Choroid plexus epithelial cell (primary cell): Measurements from ENCODE around the gene DDX51.
"Not testable (repeated sequence)": the region's sequence is repeated elsewhere in the genome, so short reads cannot be mapped to it uniquely, and the experiment has no call there.

Source experiments
- DNase-seq: peaks from one replicate; pipeline ENCODE4 v3.0.0-alpha.2; 2010; ENCODE audit warnings: low read depth
- H3K4me3 ChIP-seq: 2 replicates; pipeline ENCODE4 v1.5.1; 2011; ENCODE audit warnings: low read depth, mild to moderate bottlenecking, control low read depth, low read length, moderate library complexity
- CTCF ChIP-seq: conservative IDR thresholded peaks from 2 replicates; pipeline ENCODE4 v1.5.1; 2011; ENCODE audit warnings: low read depth, mild to moderate bottlenecking, control low read depth, inconsistent platforms, low read length, moderate library complexity

Gene DDX51

GRCh38 chr12:132151766-132152410 is 7.8 kb upstream of the DDX51 start:
- H3K4me3 ChIP-seq = no peak overlapping the region
- no peak for DNase-seq

DNA sequence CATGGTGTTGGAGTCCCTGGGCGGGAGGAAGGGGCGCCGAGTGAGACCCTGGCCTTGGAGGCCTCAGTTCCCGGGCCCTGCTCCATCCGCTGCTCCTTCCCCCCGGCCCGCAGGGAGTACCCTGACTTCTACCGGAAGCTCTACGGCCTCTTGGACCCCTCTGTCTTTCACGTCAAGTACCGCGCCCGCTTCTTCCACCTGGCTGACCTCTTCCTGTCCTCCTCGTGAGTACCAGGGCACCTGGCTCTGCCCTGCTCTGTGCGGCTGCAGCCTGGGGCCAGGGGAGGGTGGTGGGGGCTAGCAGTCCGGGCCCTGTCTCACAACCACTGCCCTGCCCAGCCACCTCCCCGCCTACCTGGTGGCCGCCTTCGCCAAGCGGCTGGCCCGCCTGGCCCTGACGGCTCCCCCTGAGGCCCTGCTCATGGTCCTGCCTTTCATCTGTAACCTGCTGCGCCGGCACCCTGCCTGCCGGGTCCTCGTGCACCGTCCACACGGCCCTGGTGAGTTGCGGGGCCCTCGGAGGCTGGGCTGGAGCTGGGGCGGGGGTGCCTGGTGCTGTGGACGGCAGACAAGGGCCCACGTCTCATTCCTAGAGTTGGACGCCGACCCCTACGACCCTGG is 7.1 kb upstream of the DDX51 start:
- no peak overlapping the region for H3K4me3 ChIP-seq
- no peak for TF ChIP-seq CTCF
- DNase-seq = no peak

More at GRCh38 chr12:132151766-132152410, 7.8 kb upstream of the DDX51 start:
- no peak for TF ChIP-seq CTCF

DNA sequence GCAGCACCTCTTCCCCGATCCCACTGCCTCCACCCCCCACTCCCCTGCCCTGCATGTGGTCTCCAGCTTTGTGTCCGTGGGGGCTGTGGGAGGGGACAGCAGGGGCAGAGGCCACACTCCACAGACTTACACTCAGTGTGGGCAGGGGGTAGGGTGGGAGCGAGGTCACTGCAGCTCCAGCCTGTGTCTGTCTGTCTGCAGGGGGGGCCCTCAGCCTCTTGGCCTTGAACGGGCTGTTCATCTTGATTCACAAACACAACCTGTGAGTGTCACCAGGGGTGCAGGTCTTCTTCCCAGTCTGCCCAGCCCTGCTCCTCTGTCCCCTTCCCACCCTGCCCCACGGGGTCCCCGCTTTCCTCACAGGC is 6.6 kb upstream of the DDX51 start:
- H3K4me3 ChIP-seq = no peak overlapping the region
- no peak for TF ChIP-seq CTCF
- no peak for DNase-seq

DNA sequence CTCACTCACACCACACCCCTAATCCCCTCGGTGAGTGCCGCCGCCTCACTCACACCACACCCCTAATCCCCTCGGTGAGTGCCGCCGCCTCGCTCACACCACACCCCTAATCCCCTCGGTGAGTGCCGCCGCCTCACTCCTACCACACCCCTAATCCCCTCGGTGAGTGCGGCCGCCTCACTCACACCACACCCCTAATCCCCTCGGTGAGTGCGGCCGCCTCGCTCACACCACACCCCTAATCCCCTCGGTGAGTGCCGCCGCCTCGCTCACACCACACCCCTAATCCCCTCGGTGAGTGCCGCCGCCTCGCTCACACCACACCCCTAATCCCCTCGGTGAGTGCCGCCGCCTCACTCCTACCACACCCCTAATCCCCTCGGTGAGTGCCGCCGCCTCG is 5.4 kb upstream of the DDX51 start:
- not testable (repeated sequence) for DNase-seq, H3K4me3 ChIP-seq

DNA sequence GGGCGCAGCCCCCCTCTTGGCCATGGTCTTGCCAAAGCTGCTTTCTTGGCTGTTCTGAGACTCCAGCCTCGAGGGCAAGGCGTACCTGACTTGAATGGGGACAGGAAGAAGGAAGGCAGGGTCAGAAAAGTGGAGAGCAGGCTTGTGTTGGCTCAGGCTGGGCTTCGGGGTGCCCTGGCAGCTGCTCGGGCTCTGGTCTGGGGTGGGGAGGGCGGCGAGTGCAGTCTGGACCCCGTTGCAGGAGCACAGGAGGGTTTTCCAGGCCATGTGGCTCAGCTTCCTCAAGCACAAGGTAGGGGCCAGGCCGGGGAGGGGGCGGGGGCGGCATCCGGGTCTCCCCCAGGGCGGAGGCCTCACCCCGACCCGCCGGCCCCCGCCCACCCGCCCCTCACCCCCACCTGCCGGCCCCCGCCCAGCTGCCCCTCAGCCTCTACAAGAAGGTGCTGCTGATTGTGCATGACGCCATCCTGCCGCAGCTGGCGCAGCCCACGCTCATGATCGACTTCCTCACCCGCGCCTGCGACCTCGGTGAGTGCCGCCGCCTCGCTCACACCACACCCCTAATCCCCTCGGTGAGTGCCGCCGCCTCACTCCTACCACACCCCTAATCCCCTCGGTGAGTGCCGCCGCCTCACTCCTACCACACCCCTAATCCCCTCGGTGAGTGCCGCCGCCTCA is 4.4 kb upstream of the DDX51 start:
- DNase-seq = no peak
- no peak overlapping the region for H3K4me3 ChIP-seq
- no peak for TF ChIP-seq CTCF

- no peak for DNase-seq
- no peak for TF ChIP-seq CTCF
- no peak overlapping the region for H3K4me3 ChIP-seq
These were observed 3.6 kb upstream of the DDX51 start for GRCh38 chr12:132147423-132148367.
